ENCODE data around the gene SCYGR2. TPM values are rescaled to one million over a fixed set of nuclear protein-coding genes. Genes with fewer than 3 reads are reported as not detected.

The SCYGR2 gene
- total and polyA plus RNA-seq, 9 donors: not detected

GRCh38 chr2:227626580-227627151 is 28.0 kb downstream of the SCYGR2 start:
- WGBS, 3 donors: 91 to 99% (median 97%) methylated on average over 10 of the region's 10 CpGs
- Histone ChIP-seq H3K36me3 (no peaks in the 10 kb centered on the region), H3K27me3 (no peaks in the 10 kb centered on the region), H3K4me1 (ENCODE audit: insufficient read depth) (no peaks in the 10 kb centered on the region), H3K4me3 (no peak overlapping the region), H3K27ac (no peak overlapping the region), H3K9me3 (no peaks in the 10 kb centered on the region)
- intact Hi-C loops (cut with DNase I): no loop called here
- no peak for DNase-seq
- TF ChIP-seq EP300 (IDR thresholded peaks at IDR 0.05): no peak
- TF ChIP-seq POLR2A (IDR thresholded peaks at IDR 0.05): no peak
- no peak for TF ChIP-seq CTCF (IDR thresholded peaks at IDR 0.05)

DNA sequence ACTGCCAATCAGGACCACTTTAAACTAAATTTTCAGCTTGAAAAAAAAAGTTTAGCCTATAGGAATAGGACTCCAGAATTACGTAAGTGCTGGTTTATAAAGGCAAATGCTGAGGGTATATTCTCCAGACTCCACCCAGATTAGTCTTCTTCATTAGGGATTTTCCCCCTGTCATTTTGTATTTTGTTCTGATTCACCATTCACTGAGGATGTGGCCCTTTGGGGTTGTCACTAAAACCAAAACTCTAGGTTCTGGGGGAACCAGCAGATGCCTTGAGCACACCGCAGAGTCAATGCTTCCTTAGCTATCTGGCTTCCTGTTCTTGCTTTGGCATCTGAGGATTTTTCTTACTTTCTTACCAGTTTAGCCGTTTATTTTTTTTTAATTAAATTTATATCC is 29.1 kb downstream of the SCYGR2 start:
- TF ChIP-seq POLR2A (IDR thresholded peaks at IDR 0.05) (no peak), EP300 (IDR thresholded peaks at IDR 0.05) (no peak), CTCF (IDR thresholded peaks at IDR 0.05) (no peak)
- DNase-seq: no peak
- H3K27ac ChIP-seq: no peak overlapping the region
- intact Hi-C loops (cut with DNase I): no loop called here
- H3K27me3 ChIP-seq: no peaks in the 10 kb centered on the region
- no peaks in the 10 kb centered on the region for H3K4me1 ChIP-seq (ENCODE audit: insufficient read depth)
- H3K4me3 ChIP-seq: no peak overlapping the region
- no peaks in the 10 kb centered on the region for H3K9me3 ChIP-seq
- H3K36me3 ChIP-seq: no peaks in the 10 kb centered on the region
- 78 to 93% (median 92%) methylated on average over 3 of the region's 3 CpGs for WGBS, 3 donors

GRCh38 chr2:227629435-227629834 is 30.7 kb downstream of the SCYGR2 start:
- Histone ChIP-seq H3K36me3 (no peaks in the 10 kb centered on the region), H3K9me3 (no peaks in the 10 kb centered on the region), H3K27ac (no peak overlapping the region), H3K4me1 (ENCODE audit: insufficient read depth) (no peaks in the 10 kb centered on the region), H3K27me3 (no peaks in the 10 kb centered on the region), H3K4me3 (no peak overlapping the region)
- intact Hi-C loops (cut with DNase I): no loop called here
- DNase-seq: no peak
- 45 to 65% (median 56%) methylated on average over 7 of the region's 7 CpGs for WGBS, 3 donors
- TF ChIP-seq POLR2A (IDR thresholded peaks at IDR 0.05) (no peak), EP300 (IDR thresholded peaks at IDR 0.05) (no peak), CTCF (IDR thresholded peaks at IDR 0.05) (no peak)

DNA sequence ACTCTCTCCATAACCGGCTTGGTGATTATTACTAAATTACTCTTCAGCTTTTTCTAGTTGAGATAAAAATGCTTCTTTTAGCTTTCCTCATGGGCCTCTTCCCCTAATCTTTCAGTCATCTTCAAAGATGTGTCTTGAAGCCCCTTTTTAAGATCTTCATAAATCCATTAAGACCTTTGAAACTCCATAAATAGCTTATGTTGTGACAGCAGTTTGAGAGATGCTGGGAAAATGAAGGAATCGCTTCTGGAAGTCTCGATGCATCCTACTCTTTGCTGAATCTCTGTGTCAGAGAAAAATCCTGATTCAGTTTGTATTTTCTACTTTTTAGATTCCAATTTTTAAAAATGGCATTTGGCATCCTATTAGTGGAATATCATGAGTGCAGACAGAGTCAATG is 31.6 kb downstream of the SCYGR2 start:
- 78 to 82% (median 80%) methylated on average over 3 of the region's 3 CpGs for WGBS, 3 donors
- intact Hi-C loops (cut with DNase I): no loop called here

More for the DNA sequence above, 31.6 kb downstream of the SCYGR2 start:
- TF ChIP-seq EP300 (IDR thresholded peaks at IDR 0.05) (no peak), CTCF (IDR thresholded peaks at IDR 0.05) (no peak), POLR2A (IDR thresholded peaks at IDR 0.05) (no peak)
- no peak overlapping the region for H3K4me3 ChIP-seq
- H3K27me3 ChIP-seq: no peaks in the 10 kb centered on the region
- DNase-seq: no peak
- H3K4me1 ChIP-seq (ENCODE audit: insufficient read depth): no peaks in the 10 kb centered on the region
- H3K9me3 ChIP-seq: no peaks in the 10 kb centered on the region
- no peaks in the 10 kb centered on the region for H3K36me3 ChIP-seq
- H3K27ac ChIP-seq: no peak overlapping the region

All from ovary (tissue), 9 donors.